OCI-LY7 (cell line): ENCODE data around the gene FAF2. TPM values are rescaled to one million over a fixed set of nuclear protein-coding genes. Genes with fewer than 3 reads are reported as not detected.

Experiments
- BruUV-seq: library from RNA; stranded (reverse); fragments of 400-500 nt; replicated peaks from 2 replicates; lab custom pipeline; 2021; lab: Mats Ljungman, UMichigan
- CTCF ChIA-PET: fragments of 300-600 bp; sonication (Branson Sonifier 250); formaldehyde crosslinking; loops from one replicate; lab custom pipeline; 2022; ENCODE audit warnings: antibody characterized with exemption; ENCODE audit not compliant: unreplicated experiment; lab: Charles Lee
- POLR2A ChIA-PET: fragments of 300-600 bp; sonication (Branson Sonifier 250); formaldehyde crosslinking; loops from one replicate; lab custom pipeline; 2022; ENCODE audit warnings: antibody characterized with exemption; lab: Charles Lee
- DNase-seq: peaks from one replicate; pipeline ENCODE4 v3.0.0-alpha.2; 2015; ENCODE audit warnings: low spot score
- H2AFZ ChIP-seq: fragments of 200-600 bp; sonication (generic), shearing (Covaris generic); 2 replicates; pipeline ENCODE4 v1.6.1; 2014; ENCODE audit warnings: mild to moderate bottlenecking, antibody characterized with exemption, low read length, moderate library complexity
- H3K27ac ChIP-seq: fragments of 200-600 bp; sonication (generic); 2 replicates; pipeline ENCODE4 v1.5.1; 2014; ENCODE audit warnings: mixed run types, low read depth, mild to moderate bottlenecking, moderate library complexity, low read length, inconsistent platforms; ENCODE audit not compliant: poor library complexity, severe bottlenecking
- H3K36me3 ChIP-seq: fragments of 200-600 bp; sonication (generic); 2 replicates; pipeline ENCODE4 v1.6.1; 2014; ENCODE audit warnings: mild to moderate bottlenecking, antibody characterized with exemption, low read length, moderate library complexity, mixed read lengths; ENCODE audit not compliant: insufficient read depth
- H3K4me1 ChIP-seq: fragments of 200-600 bp; sonication (generic); 2 replicates; pipeline ENCODE4 v1.5.1; 2014; ENCODE audit warnings: mild to moderate bottlenecking, low read length; ENCODE audit not compliant: insufficient read depth, poor library complexity, severe bottlenecking
- H3K4me2 ChIP-seq: fragments of 200-600 bp; sonication (generic); 2 replicates; pipeline ENCODE4 v1.6.1; 2014; ENCODE audit warnings: mild to moderate bottlenecking, low read length
- H3K4me3 ChIP-seq: fragments of 200-600 bp; sonication (generic); 2 replicates; pipeline ENCODE4 v1.5.1; 2014; ENCODE audit warnings: mild to moderate bottlenecking, low read depth, low read length; ENCODE audit not compliant: poor library complexity, severe bottlenecking
- H3K79me2 ChIP-seq: fragments of 200-600 bp; sonication (generic); 2 replicates; pipeline ENCODE4 v1.6.1; 2016; ENCODE audit warnings: low read depth, mild to moderate bottlenecking, low read length, moderate library complexity, mixed read lengths; ENCODE audit not compliant: insufficient read depth
- H3K9me2 ChIP-seq: fragments of 200-600 bp; sonication (generic); 2 replicates; pipeline ENCODE4 v1.6.1; 2016; ENCODE audit warnings: mild to moderate bottlenecking, low read length, mixed read lengths; ENCODE audit not compliant: insufficient read depth
- H3K9me3 ChIP-seq: fragments of 200-600 bp; sonication (generic); 2 replicates; pipeline ENCODE4 v1.6.1; 2014; ENCODE audit warnings: mild to moderate bottlenecking, mixed run types, low read length, mixed read lengths
- H4K20me1 ChIP-seq: fragments of 200-600 bp; sonication (generic); 2 replicates; pipeline ENCODE4 v1.6.1; 2014; ENCODE audit warnings: mild to moderate bottlenecking, antibody characterized with exemption, low read length, moderate library complexity, mixed read lengths; ENCODE audit not compliant: insufficient read depth
- EZH2phosphoT487 ChIP-seq: fragments of 200-600 bp; sonication (generic); IDR thresholded peaks from 2 replicates; pipeline ENCODE4 v1.6.1; 2018; ENCODE audit warnings: low read depth, borderline replicate concordance, mild to moderate bottlenecking, mixed run types, antibody characterized with exemption, low read length, moderate library complexity, mixed read lengths
- intact Hi-C: fragments of 100-400 bp; cut with micrococcal nuclease; formaldehyde crosslinking; loops from one replicate; pipeline ENCODE4 v1.10.0; 2022; ENCODE audit not compliant: unreplicated experiment
- total RNA-seq, 2 experiments: library from RNA; depleted of rRNA in 1 of 2; stranded (reverse); fragments of >200 nt in 1 of 2; shearing (Covaris generic) in 1 of 2; gene quantifications; 2 replicates each; pipeline ENCODE4 v1.2.3, GENCODE V29; 2014 to 2022
- TF ChIP-seq, protein P1 (sequence below): fragments of 200-600 bp; sonication (generic); conservative IDR thresholded peaks from 2 replicates; pipeline ENCODE4 v1.5.1; 2014; ENCODE audit warnings: mild to moderate bottlenecking, antibody characterized with exemption, low read length, moderate library complexity, mixed read lengths

The FAF2 gene
- total RNA-seq, 2 experiments from 2014 or later, result 36.9 to 49.7 TPM

DNA sequence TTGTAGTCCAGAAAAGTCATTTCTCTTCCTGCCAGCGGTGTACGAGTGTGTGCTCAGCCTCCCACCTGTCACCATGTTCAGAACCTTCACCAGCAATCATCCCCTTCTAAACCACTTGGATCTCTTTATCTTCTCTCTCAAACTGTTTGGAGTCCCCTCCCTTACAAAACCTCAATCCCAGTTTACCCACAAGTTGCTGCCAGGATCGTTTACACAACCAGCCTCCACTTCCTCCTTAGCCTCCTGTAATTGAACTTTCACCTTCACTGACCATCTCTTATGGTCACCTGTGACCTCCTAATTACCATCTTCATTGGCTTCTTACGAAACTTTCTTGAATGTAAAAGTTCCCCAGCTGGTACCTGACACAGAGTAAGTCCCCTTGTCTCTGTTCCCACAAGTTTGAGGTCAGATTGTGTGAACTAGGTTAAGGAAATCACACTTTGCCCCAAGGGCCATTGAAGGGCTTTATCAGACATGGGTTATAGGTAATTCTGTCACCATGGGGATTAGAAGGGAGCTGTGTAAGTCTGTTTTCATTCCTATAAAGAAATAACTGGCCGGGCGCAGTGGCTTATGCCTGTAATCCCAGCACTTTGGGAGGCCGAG is 69.0 kb downstream of the FAF2 start:
- H3K9me3 ChIP-seq, result no peaks in the 10 kb centered on the region
- no peaks in the 10 kb centered on the region for H3K9me2 ChIP-seq
- no peak for DNase-seq
- POLR2A ChIA-PET, result interaction anchor here (0.6 to 1.2 kb wide), 3 partner anchors 12 to 88 kb away, joined by 3 to 4 read pairs (median 3); no protein-coding TSS in a partner anchor
- CTCF ChIA-PET, result interaction anchor here (1.1 kb wide), 1 partner anchor 14 kb away, joined by 4 read pairs; no protein-coding TSS in a partner anchor
- TF ChIP-seq, protein P1, sequence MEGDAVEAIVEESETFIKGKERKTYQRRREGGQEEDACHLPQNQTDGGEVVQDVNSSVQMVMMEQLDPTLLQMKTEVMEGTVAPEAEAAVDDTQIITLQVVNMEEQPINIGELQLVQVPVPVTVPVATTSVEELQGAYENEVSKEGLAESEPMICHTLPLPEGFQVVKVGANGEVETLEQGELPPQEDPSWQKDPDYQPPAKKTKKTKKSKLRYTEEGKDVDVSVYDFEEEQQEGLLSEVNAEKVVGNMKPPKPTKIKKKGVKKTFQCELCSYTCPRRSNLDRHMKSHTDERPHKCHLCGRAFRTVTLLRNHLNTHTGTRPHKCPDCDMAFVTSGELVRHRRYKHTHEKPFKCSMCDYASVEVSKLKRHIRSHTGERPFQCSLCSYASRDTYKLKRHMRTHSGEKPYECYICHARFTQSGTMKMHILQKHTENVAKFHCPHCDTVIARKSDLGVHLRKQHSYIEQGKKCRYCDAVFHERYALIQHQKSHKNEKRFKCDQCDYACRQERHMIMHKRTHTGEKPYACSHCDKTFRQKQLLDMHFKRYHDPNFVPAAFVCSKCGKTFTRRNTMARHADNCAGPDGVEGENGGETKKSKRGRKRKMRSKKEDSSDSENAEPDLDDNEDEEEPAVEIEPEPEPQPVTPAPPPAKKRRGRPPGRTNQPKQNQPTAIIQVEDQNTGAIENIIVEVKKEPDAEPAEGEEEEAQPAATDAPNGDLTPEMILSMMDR, result no peak
- no peak for TF ChIP-seq EZH2phosphoT487
- no peak overlapping the region for H3K4me3 ChIP-seq
- no peak overlapping the region for H3K4me2 ChIP-seq
- intact Hi-C loops, result no loop called here
- H3K27ac ChIP-seq, result no peak overlapping the region
- peaks cover 26% of the 10 kb centered on the region for H3K4me1 ChIP-seq
- no peaks in the 10 kb centered on the region for H3K36me3 ChIP-seq
- no peaks in the 10 kb centered on the region for H4K20me1 ChIP-seq
- BruUV-seq, result no TSS peak
- no peaks in the 10 kb centered on the region for H3K79me2 ChIP-seq
- H2AFZ ChIP-seq, result no peak overlapping the region

DNA sequence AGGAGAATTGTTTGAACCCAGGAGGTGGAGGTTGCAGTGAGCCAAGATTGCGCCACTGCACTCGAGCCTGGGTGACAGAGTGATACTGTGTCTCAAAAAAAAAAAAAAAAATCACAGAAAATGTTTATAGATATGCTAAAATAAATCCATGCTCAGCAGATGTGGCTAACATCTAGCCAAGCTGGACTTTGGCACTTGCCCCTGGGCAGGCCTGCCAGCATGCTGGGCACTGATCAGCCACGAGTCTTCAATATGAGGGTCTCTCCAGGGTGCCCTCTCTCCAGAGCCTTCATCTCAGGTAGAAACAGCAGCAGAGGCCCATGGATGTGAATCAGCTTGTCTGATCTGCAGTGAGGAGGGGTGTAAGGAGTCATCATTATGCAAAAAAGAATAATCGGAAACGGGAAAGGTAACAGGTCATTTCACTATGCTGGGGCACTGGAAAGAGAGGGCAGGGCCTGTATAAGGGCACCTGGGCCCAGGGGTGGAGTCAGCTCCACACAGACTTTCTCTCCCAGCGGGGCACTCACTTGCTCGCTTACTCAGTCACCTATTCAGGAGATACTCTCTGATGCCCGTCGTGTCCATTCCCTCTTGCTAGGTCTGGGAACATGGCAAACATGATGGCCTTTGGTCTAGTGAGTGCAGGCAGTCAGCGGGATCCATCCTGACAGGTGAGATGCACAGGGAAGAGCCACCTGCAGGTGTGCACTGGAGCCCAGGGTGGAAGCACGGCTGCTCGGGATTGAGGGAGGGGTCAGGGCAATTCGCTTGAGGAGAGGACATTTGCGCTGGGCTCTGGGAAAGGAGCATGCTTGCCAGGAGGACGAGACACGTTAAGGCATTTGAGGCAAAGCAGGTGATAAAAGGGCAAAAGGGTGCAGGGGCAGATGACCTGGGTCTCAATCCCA is 71.9 kb downstream of the FAF2 start:
- Histone ChIP-seq H4K20me1 (no peaks in the 10 kb centered on the region), H3K4me3 (no peak overlapping the region), H3K4me1 (peaks cover 37% of the 10 kb centered on the region), H2AFZ (no peak overlapping the region), H3K9me3 (no peaks in the 10 kb centered on the region), H3K9me2 (no peaks in the 10 kb centered on the region), H3K36me3 (peaks cover 2% of the 10 kb centered on the region), H3K4me2 (no peak overlapping the region), H3K79me2 (no peaks in the 10 kb centered on the region), H3K27ac (no peak overlapping the region)
- TF ChIP-seq, protein P1, result no peak
- no peak for TF ChIP-seq EZH2phosphoT487
- ChIA-PET POLR2A (no interaction called here), CTCF (no interaction called here)
- intact Hi-C loops, result no loop called here
- no TSS peak for BruUV-seq
- no peak for DNase-seq
